K562 (cell line): ENCODE measurements around the gene CCDC70. TPM values are rescaled to one million over a fixed set of nuclear protein-coding genes. Genes with fewer than 3 reads are reported as not detected.

Source experiments
- FOXJ2 ChIP-seq: fragments of 200-800 bp; sonication (Bioruptor generic); IDR thresholded peaks from 2 replicates; pipeline ENCODE4 v1.6.1; 2016; ENCODE audit warnings: missing genetic modification characterization, missing compliant biosample characterization
- KHSRP ChIP-seq: fragments of 450-650 bp; IDR thresholded peaks from 2 replicates; pipeline ENCODE4 v1.6.1; 2017
- polyA plus RNA-seq, 8 experiments: library from polyadenylated mRNA; depleted of rRNA in 4 of 8; stranded (reverse) in 5 of 8; unstranded in 3 of 8; fragments of >200 nt; fragmentation: Nextera tagmentation in 2 of 8; fragmentation: Illumina TruSeq in 1 of 8; extraction: Ambion mirVana in 2 of 8; extraction: Trizol in 1 of 8; gene quantifications; 2 replicates each; pipeline versions ENCODE4 v1.2.1 to v1.2.3, GENCODE V29; 2011 to 2014; ENCODE audit warnings: inconsistent platforms in 1 of 8, missing spikeins in 1 of 8
- total RNA-seq, 7 experiments: library from RNA; depleted of rRNA in 6 of 7; stranded (reverse); fragments of >200 nt in 6 of 7; fragmentation: Illumina TruSeq in 2 of 7; extraction: Trizol in 2 of 7; gene quantifications; 2 replicates each; pipeline versions ENCODE4 v1.2.1 to v1.2.3, GENCODE V29; 2011 to 2021; ENCODE audit warnings: low replicate concordance in 1 of 7
- TF ChIP-seq, protein P1 (sequence below): fragments of 450-650 bp; IDR thresholded peaks from 2 replicates; pipeline ENCODE4 v1.6.1; 2017; ENCODE audit warnings: antibody characterized with exemption, mild to moderate bottlenecking
- TF ChIP-seq, protein P2 (sequence below): fragments of 250-450 bp; sonication (Bioruptor Pico); IDR thresholded peaks from 2 replicates; pipeline ENCODE4 v1.5.0; 2021

CCDC70 gene
- total and polyA plus RNA-seq, 9 of the 15 experiments (the other 6 are each of a cell fraction or from before 2014, with no cell fraction given) = not detected

DNA sequence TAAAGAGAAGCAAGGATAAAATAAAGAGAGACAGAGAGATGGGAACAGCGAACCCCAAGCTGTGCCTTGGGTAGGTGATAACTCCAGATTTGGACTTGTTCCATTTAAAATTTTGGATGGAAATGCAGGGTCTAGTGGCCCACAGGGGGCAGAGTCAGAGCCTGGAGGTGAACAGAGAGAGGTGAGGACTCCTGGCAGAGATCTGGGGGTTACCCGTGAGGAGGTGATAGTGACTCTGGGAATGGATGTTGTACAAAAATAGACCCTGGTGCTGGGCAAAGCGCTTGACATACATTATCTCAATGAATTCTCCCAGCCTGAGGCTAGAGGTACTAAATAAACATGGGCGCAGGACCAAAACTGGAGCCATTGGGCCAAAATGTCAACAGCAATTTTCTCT is 43.5 kb upstream of the CCDC70 start (continued):
- TF ChIP-seq, protein P1, sequence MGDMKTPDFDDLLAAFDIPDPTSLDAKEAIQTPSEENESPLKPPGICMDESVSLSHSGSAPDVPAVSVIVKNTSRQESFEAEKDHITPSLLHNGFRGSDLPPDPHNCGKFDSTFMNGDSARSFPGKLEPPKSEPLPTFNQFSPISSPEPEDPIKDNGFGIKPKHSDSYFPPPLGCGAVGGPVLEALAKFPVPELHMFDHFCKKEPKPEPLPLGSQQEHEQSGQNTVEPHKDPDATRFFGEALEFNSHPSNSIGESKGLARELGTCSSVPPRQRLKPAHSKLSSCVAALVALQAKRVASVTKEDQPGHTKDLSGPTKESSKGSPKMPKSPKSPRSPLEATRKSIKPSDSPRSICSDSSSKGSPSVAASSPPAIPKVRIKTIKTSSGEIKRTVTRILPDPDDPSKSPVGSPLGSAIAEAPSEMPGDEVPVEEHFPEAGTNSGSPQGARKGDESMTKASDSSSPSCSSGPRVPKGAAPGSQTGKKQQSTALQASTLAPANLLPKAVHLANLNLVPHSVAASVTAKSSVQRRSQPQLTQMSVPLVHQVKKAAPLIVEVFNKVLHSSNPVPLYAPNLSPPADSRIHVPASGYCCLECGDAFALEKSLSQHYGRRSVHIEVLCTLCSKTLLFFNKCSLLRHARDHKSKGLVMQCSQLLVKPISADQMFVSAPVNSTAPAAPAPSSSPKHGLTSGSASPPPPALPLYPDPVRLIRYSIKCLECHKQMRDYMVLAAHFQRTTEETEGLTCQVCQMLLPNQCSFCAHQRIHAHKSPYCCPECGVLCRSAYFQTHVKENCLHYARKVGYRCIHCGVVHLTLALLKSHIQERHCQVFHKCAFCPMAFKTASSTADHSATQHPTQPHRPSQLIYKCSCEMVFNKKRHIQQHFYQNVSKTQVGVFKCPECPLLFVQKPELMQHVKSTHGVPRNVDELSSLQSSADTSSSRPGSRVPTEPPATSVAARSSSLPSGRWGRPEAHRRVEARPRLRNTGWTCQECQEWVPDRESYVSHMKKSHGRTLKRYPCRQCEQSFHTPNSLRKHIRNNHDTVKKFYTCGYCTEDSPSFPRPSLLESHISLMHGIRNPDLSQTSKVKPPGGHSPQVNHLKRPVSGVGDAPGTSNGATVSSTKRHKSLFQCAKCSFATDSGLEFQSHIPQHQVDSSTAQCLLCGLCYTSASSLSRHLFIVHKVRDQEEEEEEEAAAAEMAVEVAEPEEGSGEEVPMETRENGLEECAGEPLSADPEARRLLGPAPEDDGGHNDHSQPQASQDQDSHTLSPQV = no peak
- TF ChIP-seq FOXJ2 (tag) (no peak), KHSRP (no peak)
- TF ChIP-seq, protein P2, sequence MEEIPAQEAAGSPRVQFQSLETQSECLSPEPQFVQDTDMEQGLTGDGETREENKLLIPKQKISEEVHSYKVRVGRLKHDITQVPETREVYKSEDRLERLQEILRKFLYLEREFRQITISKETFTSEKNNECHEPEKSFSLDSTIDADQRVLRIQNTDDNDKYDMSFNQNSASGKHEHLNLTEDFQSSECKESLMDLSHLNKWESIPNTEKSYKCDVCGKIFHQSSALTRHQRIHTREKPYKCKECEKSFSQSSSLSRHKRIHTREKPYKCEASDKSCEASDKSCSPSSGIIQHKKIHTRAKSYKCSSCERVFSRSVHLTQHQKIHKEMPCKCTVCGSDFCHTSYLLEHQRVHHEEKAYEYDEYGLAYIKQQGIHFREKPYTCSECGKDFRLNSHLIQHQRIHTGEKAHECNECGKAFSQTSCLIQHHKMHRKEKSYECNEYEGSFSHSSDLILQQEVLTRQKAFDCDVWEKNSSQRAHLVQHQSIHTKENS (CRISPR knock-in tag) = no peak
